Occipital lobe (tissue), 2 donors: ENCODE data around the gene DCBLD2. TPM values are rescaled to one million over a fixed set of nuclear protein-coding genes. Genes with fewer than 3 reads are reported as not detected.

ENCODE experiments used
- DNase-seq: peaks from one replicate; lab custom pipeline; 2025; lab: John Stamatoyannopoulos, UW
- total RNA-seq: library from RNA; depleted of rRNA; stranded (reverse); fragments of >200 nt; gene quantifications from one replicate; pipeline ENCODE4 v1.2.3, GENCODE V29; 2014

DCBLD2 gene
- total RNA-seq, 1 donor from 2014 or later, result 28.5 TPM

DNA sequence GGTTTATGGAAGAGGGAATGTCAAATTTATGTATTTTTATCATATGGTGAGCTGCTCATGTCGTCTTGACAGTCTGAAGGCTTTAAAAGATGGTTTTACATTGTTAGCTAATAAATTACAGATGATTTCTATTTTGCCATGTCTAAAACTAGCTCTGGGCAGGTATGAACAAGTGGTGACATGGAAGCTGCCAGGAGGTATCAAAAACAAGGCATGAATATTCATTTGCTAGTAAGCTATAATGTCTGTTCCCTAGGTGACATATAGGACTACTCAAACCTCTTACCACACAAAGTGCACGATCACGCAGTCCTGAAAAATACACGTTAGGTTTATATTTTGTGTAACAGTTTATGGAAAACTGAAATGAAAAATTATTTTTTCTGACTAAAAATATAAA lies 103.6 kb downstream of the DCBLD2 start:
- DNase-seq, result no peak

- no peak for DNase-seq
Measured at GRCh38 chr3:98796334-98796733, 105.2 kb downstream of the DCBLD2 start.

- no peak for DNase-seq
Measured at GRCh38 chr3:98793971-98794370, 107.5 kb downstream of the DCBLD2 start.

DNA sequence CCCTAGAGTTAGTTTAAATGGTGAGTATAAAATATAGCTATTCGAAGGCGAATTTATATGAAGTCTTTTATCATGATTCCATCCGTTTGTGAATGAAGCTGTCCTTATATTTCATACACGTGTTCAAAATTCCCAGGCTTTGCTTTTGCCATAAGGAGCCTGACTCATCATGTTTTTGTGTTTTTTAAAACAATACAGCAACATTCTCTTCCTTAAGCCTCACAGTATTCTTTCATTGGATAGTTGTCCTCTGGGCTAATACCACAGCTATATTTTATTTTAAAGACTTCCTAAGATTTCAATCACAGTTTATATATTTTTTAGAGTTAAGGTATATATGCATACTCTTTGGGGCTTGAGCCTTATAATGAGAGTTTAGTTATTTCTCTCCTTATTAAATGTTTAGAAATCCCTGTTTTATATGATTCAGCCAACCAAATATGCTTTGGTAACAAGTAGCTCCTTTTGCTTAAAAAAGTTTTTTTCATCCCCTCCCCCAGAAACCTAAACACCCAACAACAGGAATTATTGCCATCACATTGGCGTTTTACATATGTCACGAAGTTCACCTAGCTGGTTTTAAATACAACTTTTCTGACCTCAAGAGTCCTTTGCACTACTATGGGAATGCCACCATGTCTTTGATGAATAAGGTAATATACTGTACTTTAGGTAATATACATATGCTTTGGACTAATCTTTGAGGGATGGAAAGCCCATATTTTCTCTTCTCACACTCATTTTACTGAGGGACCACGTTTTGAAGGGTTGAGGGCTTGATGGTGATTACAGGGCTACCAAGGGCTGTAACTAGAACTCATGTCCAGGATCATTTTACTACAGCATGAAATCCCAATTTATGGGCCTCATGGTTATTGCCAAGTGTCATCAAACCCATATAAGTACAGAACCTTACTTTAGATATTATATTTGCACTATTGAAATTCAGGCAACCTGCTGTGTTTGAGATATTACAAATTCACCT lies 109.9 kb downstream of the DCBLD2 start:
- no peak for DNase-seq

DNA sequence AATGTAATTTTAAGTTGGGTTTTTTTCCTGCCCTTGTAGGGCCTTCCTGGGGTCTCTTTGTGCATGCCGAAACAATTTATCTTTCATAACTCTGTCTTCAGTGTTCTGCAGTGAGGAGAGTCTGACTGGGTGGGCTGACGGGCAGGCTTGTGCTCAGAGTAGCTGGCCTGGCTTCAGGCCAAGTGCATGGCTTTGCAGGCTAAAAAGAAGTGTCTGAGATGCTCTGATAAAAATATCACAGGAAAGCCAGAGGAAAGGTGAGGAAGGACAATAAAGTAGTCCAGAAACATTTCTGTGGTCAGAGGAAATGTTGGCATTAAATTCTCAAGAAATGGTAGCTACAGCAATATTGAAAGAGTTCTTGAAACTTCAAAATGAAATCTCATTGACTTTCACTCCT lies 112.8 kb downstream of the DCBLD2 start:
- no peak for DNase-seq

DNA sequence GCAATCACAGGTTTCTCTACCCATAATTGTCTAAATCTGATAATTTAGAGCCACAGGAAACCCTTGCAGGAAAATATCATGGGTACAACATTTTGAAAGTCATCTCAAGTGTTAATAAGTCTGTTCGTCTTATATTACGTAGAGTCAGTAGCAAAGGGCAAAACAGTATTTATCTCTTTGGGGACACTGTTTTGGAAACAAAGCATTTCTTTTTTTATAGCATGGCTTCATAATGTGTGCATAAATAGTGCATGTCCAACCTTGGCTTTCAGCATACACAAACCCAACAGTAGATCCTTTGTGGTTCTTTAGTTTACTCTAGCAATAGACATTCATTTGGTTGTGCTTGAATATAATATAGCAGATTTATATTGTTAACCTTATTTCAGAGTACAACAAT lies 114.3 kb downstream of the DCBLD2 start:
- DNase-seq, result no peak

DNA sequence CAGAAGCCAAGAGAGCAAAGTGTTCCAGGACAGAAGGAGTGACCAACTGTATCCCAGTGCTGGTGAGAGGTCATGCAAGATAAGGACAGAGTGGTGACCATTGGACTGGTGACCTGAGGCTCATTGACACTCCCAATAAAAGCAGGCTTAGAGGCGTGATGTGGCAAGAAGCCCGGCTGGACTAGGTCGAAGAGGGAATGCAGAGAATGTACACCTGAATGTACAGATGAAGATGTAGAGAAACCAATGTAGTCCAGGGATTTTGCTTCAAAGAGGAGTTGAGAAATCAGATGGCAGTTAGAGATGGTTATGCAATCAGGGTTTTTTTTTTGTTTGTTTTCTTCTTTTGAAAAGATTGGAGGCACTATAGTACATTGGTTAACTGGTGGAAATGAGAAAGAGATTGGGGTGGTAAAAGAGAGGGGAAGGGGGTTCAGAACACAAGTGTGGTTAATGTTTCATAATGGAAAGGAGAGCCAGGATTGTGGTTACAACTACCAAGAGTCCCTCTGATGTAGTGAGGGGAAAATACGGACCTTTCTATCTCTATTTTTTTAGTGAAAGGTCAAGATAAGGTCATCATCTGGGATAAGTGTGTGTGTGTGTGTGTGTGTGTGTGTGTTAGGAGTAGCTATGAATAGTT lies 115.0 kb downstream of the DCBLD2 start:
- DNase-seq, result no peak

DNA sequence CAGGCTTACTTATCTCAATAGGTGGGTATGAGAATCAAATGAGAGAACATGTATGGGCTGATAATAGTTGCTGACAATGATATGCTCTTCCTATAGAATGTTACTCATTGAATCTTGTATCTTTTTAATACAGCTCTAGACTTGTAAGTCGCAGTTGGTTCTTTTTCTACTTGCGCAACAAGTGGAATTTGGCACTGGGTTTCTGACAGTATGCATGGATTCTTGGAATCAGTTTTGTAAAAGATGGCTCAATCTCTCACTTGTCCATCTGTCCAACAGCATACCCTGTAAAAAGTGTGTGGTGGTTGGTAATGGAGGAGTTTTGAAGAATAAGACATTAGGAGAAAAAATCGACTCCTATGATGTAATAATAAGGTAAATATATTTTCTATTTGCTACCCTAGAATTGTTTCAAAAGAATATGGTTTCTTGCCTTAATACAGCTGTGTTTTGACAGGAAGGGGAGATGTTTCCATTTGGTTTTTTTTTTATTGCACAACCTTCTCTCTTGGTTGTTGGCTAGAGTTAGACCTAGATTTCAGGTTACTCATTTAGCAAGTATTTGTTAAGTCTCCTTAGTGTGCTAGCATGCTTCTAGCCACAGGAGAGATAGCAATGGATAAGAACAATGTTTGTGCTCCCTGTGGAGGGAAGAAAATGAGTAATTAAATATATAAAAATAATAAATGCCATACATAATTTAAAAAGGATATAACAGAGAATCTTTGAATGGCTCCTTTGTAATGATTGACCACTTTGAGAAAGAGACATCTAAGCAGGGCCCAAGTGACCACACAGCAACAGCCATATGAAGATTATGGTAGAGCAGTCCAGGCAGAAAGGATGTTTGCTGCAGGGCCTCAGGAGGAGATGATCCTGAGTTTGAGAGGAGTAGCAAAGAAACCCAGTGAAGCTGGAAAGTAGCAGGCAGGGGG lies 116.6 kb downstream of the DCBLD2 start:
- DNase-seq, result no peak

- DNase-seq, result no peak
Measured at GRCh38 chr3:98784042-98784441, 117.5 kb downstream of the DCBLD2 start.

GRCh38 chr3:98782824-98783500 lies 118.5 kb downstream of the DCBLD2 start:
- DNase-seq, result no peak

DNA sequence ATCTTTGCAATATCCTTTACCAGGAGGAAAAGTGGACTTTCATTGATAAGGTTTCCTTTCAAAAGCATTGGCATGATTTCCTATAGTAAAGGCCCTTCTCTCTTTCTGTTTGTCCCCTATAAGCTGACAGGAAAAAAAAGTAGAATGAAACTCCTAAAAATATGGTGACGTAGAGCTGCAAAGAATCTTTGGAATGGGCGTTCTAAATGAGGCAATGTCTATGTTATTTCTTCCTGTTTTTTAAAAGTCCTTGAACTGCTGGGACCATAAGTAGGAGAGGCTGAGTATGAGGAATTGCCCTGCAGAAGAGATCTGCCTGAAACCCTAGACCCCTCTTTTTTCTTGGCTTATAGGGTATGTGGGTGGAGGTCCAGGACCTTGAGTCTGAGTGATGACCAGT lies 121.2 kb downstream of the DCBLD2 start:
- no peak for DNase-seq

DNA sequence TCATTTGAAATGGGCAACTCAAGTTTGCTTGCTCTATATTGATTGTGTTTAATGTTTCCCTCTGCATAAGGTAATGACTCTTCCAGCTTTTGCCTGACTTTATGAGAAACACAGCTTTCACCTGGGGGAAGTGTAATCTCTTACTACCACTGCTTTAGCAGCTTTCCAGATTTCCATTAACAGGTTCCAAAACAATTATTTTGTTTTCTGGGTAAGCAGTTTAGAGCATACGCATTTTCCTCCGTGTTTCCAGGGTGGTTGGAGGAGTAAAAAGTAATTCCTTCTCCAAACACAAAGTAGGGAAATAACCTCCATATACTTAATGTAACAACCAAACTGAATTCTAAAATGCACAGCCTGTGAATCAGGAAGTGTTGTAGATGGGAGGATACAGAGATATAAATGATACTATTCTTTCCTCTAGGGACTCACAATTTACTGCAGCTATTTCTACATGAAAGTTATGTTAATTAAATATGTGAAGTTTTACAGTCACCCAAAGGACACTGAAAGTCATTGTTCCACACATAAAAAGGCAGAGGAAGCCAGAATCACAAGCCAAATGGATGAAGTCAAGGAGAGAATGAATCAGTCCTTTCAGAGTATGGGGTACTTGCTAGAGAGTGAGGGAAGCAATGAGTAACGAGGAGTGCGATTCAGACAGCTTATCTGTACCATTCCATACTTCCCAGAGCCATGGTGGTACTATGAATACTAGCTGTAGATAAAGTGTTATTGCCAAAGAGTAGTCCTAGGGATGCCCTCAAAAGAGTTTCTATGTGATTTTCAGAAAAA lies 121.8 kb downstream of the DCBLD2 start:
- DNase-seq, result no peak

DNA sequence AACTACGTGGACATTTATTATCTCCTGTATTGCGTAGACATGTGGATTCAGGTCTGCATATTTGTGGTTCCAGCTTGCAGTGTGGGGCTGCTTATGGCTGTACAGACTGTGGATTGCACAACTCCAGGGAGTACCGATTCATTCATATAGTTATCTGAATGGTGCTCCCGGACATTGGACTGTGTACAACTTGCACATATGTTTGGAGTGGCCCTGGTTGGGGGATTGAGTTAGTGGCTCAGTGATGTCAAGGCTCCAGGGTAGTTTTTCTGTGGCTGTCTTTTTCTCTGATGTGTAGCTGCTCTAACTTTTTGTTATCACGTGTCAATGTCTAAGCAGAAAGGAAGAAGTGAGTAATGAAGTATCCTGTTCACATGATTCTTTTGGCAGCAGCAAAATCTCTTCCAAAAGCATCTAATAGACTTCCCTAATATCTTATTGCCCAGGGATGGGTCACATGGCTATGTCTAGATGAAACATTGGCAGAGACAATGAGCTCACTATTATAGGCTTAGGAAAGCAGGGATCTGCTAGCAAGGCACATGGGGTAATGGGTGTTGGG lies 122.6 kb downstream of the DCBLD2 start:
- no peak for DNase-seq

- no peak for DNase-seq
Measured at GRCh38 chr3:98778383-98778782, 123.1 kb downstream of the DCBLD2 start.

DNA sequence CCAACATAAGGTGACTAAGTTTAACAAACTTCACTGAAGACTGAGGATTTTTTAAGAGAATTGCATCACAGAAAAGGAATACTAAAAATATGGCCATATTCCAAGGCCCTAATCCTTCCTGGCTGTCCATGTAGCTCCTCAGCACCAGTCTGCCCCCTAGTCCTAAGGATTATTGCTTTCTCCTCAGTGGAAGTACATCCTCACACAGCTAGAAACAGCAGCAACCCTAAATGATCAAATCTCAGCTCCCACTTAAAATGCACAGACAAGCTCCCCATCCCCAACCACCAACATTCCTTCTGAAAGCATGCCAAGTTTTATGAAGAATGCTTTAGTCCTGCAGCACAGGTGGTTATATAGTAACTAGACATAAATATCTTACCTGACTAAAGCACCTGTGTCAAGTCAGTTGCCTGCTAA lies 123.7 kb downstream of the DCBLD2 start:
- DNase-seq, result no peak

DNA sequence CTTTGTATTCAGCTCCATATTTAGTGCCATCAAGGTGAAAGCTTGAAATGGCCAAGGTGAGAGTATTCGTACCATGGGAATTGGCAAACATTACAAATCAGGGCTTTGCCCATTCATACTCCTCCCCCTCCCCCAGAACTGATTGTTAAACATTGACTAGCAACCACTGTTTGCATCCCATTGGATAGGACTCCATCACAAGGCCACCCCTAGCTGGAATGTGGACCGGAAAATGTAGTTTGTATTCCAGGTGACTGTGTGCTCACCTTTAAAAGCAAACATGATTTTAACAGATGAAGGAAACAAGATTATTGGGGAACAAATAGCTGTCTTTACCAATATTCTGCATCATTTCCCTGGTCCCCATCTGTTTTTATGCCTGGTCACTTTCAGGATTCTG lies 124.2 kb downstream of the DCBLD2 start:
- DNase-seq, result no peak

GRCh38 chr3:98776140-98776493 lies 125.4 kb downstream of the DCBLD2 start:
- DNase-seq, result no peak

GRCh38 chr3:98775459-98776139 lies 125.9 kb downstream of the DCBLD2 start:
- no peak for DNase-seq

DNA sequence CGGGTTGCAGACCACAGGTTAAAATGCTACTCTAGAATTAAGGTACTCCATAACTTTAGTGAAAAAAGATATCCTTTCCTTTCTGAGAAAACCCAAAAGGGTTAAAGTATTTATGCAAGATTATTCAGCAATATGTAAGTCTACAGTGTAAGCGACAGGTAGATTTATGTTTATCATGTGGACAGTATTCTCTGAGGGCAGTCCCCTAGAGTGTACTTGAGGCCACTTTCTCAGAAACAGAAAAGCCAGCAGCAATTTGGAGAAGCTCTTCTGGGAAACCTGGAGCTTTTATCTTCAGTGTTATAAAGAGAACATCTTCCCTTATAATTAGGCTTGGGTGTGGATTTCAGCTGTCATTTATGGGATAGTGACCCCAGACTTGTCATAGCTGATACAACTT lies 129.5 kb downstream of the DCBLD2 start:
- no peak for DNase-seq
